GM10248 (cell line): ENCODE measurements around the gene PEX12.

Experiments
- CTCF ChIA-PET: fragments of 300-600 bp; sonication (Branson Sonifier 250); formaldehyde crosslinking; extraction: SDS; loops from one replicate; lab custom pipeline; 2021; ENCODE audit warnings: antibody characterized with exemption; lab: Yijun Ruan, JAX
- POLR2A ChIA-PET: fragments of 350-650 bp; sonication (Branson Sonifier 250); formaldehyde crosslinking; extraction: SDS; loops from one replicate; lab custom pipeline; 2020; ENCODE audit warnings: antibody characterized with exemption; lab: Yijun Ruan, JAX
- DNase-seq: peaks from one replicate; pipeline ENCODE4 v3.0.0; 2012; ENCODE audit errors: extremely low spot score
- CTCF ChIP-seq: IDR thresholded peaks from 2 replicates; pipeline ENCODE4 v1.5.1; 2012; ENCODE audit warnings: mild to moderate bottlenecking, low read depth; ENCODE audit errors: extremely low read depth, missing control alignments, control extremely low read depth

PEX12 gene

GRCh38 chr17:35555691-35556090 lies 22.7 kb downstream of the PEX12 start:
- ChIA-PET POLR2A (no interaction called here), CTCF (interaction anchor here (1.2 to 4.2 kb wide), 4 partner anchors 11 to 414 kb away, joined by 3 to 20 read pairs (median 4); partner anchors contain the start of gene NLE1)

GRCh38 chr17:35554668-35555067 lies 23.7 kb downstream of the PEX12 start:
- TF ChIP-seq CTCF, result no peak
- ChIA-PET POLR2A (interaction anchor here (0.7 kb wide), 1 partner anchor 114 kb away, joined by 4 read pairs; no protein-coding TSS in a partner anchor), CTCF (interaction anchor here (1.3 to 4.2 kb wide), 5 partner anchors 10 to 193 kb away, joined by 4 to 20 read pairs (median 7); partner anchors contain the start of gene SLFN12L)
- DNase-seq, result no peak

More at GRCh38 chr17:35555691-35556090, 22.7 kb downstream of the PEX12 start:
- no peak for DNase-seq
- TF ChIP-seq CTCF, result peak; percentile 36

- DNase-seq, result no peak
- ChIA-PET CTCF (interaction anchor here (1.3 to 4.2 kb wide), 6 partner anchors 9 to 241 kb away, joined by 3 to 20 read pairs (median 8); partner anchors contain the start of gene SLFN12L), POLR2A (no interaction called here)
- TF ChIP-seq CTCF, result no peak
Measured at GRCh38 chr17:35553310-35553709, 25.1 kb downstream of the PEX12 start.

GRCh38 chr17:35548978-35549377 lies 29.4 kb downstream of the PEX12 start:
- CTCF ChIA-PET, result interaction anchor here (0.9 to 3.6 kb wide), 4 partner anchors 8 to 236 kb away, joined by 3 to 28 read pairs (median 8); partner anchors contain the start of gene SLFN12L
- TF ChIP-seq CTCF, result no peak

GRCh38 chr17:35548208-35548810 lies 30.1 kb downstream of the PEX12 start:
- TF ChIP-seq CTCF, result no peak
- CTCF ChIA-PET, result interaction anchor here (1.7 to 3.6 kb wide), 4 partner anchors 10 to 236 kb away, joined by 7 to 28 read pairs (median 8); partner anchors contain the start of gene SLFN12L
- POLR2A ChIA-PET, result no interaction called here
- DNase-seq, result no peak

More at GRCh38 chr17:35548978-35549377, 29.4 kb downstream of the PEX12 start:
- DNase-seq, result no peak
- POLR2A ChIA-PET, result no interaction called here

GRCh38 chr17:35546487-35546886 lies 31.9 kb downstream of the PEX12 start:
- DNase-seq, result no peak
- CTCF ChIA-PET, result no interaction called here
- no peak for TF ChIP-seq CTCF
- POLR2A ChIA-PET, result no interaction called here
